ENCODE data around the gene CFAP99.

DNA sequence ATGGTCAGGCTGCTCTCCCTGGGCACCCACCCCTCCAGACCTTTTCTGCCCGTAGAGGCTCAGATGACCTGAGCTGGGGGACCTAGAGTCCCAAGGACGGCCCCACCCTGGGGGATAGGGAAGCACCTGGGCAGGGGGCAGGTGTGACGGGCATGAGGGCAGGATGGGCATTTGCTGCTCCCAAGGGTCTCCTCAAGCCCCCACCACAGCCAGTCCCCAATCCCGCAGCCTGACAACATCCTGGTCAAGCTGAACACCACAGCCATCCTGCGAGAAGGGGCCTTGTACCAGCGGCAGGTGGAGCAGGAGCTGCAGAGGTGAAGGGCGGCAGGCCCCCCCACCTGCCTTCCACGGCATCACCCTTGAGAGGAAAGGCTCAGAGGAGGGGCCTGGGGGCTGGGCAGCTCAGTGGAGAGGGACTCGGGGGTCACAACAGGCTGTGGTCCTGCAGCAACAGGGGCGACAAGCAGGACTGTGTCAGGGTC is 32.3 kb downstream of the CFAP99 start:
- TF ChIP-seq, protein P1, sequence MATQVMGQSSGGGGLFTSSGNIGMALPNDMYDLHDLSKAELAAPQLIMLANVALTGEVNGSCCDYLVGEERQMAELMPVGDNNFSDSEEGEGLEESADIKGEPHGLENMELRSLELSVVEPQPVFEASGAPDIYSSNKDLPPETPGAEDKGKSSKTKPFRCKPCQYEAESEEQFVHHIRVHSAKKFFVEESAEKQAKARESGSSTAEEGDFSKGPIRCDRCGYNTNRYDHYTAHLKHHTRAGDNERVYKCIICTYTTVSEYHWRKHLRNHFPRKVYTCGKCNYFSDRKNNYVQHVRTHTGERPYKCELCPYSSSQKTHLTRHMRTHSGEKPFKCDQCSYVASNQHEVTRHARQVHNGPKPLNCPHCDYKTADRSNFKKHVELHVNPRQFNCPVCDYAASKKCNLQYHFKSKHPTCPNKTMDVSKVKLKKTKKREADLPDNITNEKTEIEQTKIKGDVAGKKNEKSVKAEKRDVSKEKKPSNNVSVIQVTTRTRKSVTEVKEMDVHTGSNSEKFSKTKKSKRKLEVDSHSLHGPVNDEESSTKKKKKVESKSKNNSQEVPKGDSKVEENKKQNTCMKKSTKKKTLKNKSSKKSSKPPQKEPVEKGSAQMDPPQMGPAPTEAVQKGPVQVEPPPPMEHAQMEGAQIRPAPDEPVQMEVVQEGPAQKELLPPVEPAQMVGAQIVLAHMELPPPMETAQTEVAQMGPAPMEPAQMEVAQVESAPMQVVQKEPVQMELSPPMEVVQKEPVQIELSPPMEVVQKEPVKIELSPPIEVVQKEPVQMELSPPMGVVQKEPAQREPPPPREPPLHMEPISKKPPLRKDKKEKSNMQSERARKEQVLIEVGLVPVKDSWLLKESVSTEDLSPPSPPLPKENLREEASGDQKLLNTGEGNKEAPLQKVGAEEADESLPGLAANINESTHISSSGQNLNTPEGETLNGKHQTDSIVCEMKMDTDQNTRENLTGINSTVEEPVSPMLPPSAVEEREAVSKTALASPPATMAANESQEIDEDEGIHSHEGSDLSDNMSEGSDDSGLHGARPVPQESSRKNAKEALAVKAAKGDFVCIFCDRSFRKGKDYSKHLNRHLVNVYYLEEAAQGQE (IDR thresholded peaks at IDR 0.05; ENCODE audit: insufficient read depth in 1 of 2, low read depth in 2 of 2, low read length in 1 of 2), result no peak
- no peak for TF ChIP-seq POLR2AphosphoS5 (IDR thresholded peaks at IDR 0.05; ENCODE audit: low read depth, low read length)

Measured in Panc1 (cell line).